IMR-90 (cell line): ENCODE measurements around the gene PRKCB.

Source experiments
- BHLHE40 ChIP-seq: fragments of 150-350 bp; IDR thresholded peaks from 2 replicates; pipeline ENCODE4 v1.6.1; 2016; ENCODE audit warnings: mild to moderate bottlenecking, low read depth, low read length
- MAFK ChIP-seq: IDR thresholded peaks from 2 replicates; pipeline ENCODE4 v1.6.1; 2012; ENCODE audit warnings: low read depth, low read length, improper control_type of control experiment
- MAZ ChIP-seq: IDR thresholded peaks from 2 replicates; pipeline ENCODE4 v1.6.1; 2012; ENCODE audit warnings: low read depth, mild to moderate bottlenecking, low read length, improper control_type of control experiment, moderate library complexity, borderline replicate concordance
- MXI1 ChIP-seq: IDR thresholded peaks from 2 replicates; pipeline ENCODE4 v1.6.1; 2012; ENCODE audit warnings: low read depth, mild to moderate bottlenecking, low read length, moderate library complexity, borderline replicate concordance
- POLR2A ChIP-seq: IDR thresholded peaks from 2 replicates; pipeline ENCODE4 v1.6.1; 2012; ENCODE audit warnings: mild to moderate bottlenecking, low read depth, low read length
- RAD21 ChIP-seq: IDR thresholded peaks from 2 replicates; pipeline ENCODE4 v1.6.1; 2012; ENCODE audit warnings: low read length, improper control_type of control experiment
- RCOR1 ChIP-seq: IDR thresholded peaks from 2 replicates; pipeline ENCODE4 v1.6.1; 2012; ENCODE audit warnings: mild to moderate bottlenecking, low read length, improper control_type of control experiment; ENCODE audit not compliant: insufficient replicate concordance
- RFX5 ChIP-seq: IDR thresholded peaks from 2 replicates; pipeline ENCODE4 v1.8.0; 2012; ENCODE audit warnings: low read depth, mild to moderate bottlenecking, low read length, moderate library complexity
- SMC3 ChIP-seq: fragments of 150-350 bp; IDR thresholded peaks from 2 replicates; pipeline ENCODE4 v1.6.1; 2016; ENCODE audit warnings: low read depth, mild to moderate bottlenecking, antibody characterized with exemption, low read length, moderate library complexity
- TF ChIP-seq, protein P1 (sequence below): conservative IDR thresholded peaks from 2 replicates; pipeline ENCODE4 v1.5.1; 2012; ENCODE audit warnings: mild to moderate bottlenecking, low read depth, low read length, improper control_type of control experiment
- TF ChIP-seq, protein P2 (sequence below): fragments of 150-350 bp; IDR thresholded peaks from 2 replicates; pipeline ENCODE4 v1.6.1; 2017; ENCODE audit warnings: mild to moderate bottlenecking, antibody characterized with exemption, low read length, low read depth

GRCh38 chr16:24195221-24195620 lies 359.4 kb downstream of the PRKCB start:
- TF ChIP-seq, protein P1, sequence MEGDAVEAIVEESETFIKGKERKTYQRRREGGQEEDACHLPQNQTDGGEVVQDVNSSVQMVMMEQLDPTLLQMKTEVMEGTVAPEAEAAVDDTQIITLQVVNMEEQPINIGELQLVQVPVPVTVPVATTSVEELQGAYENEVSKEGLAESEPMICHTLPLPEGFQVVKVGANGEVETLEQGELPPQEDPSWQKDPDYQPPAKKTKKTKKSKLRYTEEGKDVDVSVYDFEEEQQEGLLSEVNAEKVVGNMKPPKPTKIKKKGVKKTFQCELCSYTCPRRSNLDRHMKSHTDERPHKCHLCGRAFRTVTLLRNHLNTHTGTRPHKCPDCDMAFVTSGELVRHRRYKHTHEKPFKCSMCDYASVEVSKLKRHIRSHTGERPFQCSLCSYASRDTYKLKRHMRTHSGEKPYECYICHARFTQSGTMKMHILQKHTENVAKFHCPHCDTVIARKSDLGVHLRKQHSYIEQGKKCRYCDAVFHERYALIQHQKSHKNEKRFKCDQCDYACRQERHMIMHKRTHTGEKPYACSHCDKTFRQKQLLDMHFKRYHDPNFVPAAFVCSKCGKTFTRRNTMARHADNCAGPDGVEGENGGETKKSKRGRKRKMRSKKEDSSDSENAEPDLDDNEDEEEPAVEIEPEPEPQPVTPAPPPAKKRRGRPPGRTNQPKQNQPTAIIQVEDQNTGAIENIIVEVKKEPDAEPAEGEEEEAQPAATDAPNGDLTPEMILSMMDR = no peak
- no peak for TF ChIP-seq RFX5
- no peak for TF ChIP-seq MAZ
- TF ChIP-seq RCOR1 = no peak
- no peak for TF ChIP-seq RAD21
- no peak for TF ChIP-seq POLR2A
- no peak for TF ChIP-seq BHLHE40
- no peak for TF ChIP-seq MXI1
- TF ChIP-seq SMC3 = no peak
- TF ChIP-seq MAFK = no peak
- TF ChIP-seq, protein P2, sequence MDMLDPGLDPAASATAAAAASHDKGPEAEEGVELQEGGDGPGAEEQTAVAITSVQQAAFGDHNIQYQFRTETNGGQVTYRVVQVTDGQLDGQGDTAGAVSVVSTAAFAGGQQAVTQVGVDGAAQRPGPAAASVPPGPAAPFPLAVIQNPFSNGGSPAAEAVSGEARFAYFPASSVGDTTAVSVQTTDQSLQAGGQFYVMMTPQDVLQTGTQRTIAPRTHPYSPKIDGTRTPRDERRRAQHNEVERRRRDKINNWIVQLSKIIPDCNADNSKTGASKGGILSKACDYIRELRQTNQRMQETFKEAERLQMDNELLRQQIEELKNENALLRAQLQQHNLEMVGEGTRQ = no peak
